ENCODE results near the gene TSSK3. TPM values are rescaled to one million over a fixed set of nuclear protein-coding genes. Genes with fewer than 3 reads are reported as not detected.
A peak's percentile ranks its signal among the peaks of the same experiment; 100 is the strongest.

The TSSK3 gene
- total and polyA plus RNA-seq, 9 of the 15 experiments (the other 6 are each of a cell fraction or from before 2014, with no cell fraction given) = 0.27 to 2.8 (median 1.9) TPM

DNA sequence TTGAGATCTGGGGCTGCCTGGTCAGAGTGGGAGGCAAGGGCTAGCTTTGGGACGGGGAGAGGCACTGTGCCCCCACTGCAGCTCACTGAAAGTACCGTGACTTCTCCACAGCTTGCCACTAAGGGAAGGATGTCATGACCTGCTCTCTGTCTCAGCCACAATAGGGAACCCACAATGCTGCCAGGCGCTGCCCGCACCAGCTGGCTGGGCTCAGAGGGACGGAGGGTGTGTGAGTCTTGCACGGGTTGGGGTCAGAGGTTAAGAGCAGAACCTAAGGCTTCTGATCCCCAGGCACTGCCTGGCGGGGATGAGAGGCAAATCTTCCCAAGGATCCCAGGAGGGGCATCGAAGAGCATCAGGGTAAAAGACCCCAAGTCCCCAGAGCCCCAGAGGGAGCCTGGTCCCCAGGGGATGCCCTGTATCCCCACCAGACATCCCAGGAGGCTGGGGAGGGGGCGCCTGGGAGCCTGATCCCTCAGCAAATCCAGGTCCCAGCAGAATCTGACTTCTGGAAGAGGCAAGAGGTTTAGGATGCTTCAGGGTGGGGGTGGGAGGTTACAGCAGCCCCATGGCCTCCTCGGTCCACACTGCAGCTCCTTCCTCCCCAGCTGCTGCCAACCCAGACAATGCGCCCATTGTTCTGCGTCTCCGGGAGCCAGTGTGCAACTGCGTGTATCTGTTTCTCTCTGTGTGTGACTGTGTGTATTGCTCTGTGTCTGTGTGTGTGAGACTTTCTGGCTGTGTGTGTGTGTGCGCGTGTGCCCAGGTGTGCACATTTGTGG, 24.3 kb upstream of the TSSK3 start:
- peak; percentile 55 for FAIRE-seq

More for the DNA sequence above, 24.3 kb upstream of the TSSK3 start:
- no peak overlapping the region for H3K4me2 ChIP-seq (ENCODE audit: insufficient read depth, low read length)
- H3K79me2 ChIP-seq (ENCODE audit: control insufficient read depth, insufficient read depth, low read length) = peaks cover 27% of the 10 kb centered on the region
- in situ Hi-C loops (cut with MboI) = no loop called here
- WGBS (ENCODE audit: insufficient coverage, low coverage, missing lambda C conversion rate) = 61% methylated on average over 16 of the region's 16 CpGs
- H4K20me1 ChIP-seq (replicated peaks; ENCODE audit: control insufficient read depth, insufficient read depth, low read length) = 0 out of 2 replicates have a peak, but pooled peaks cover 12% of the 10 kb centered on the region
- no TSS peak for BruUV-seq (replicated peaks)
- ATAC-seq = no peak
- H3K9me1 ChIP-seq (ENCODE audit: control insufficient read depth, insufficient read depth, low read length) = peaks cover 4% of the 10 kb centered on the region
- peaks cover 20% of the 10 kb centered on the region for H3K36me3 ChIP-seq (ENCODE audit: control insufficient read depth, insufficient read depth, low read length)
- no peak for DNase-seq (ENCODE audit: extremely low read depth in 1 of 4, low spot score in 3 of 4)
- no peak for TF ChIP-seq MAZ (CRISPR knock-in tag; conservative IDR thresholded peaks at IDR 0.05 in 1 of 2, IDR thresholded peaks at IDR 0.05 in 1 of 2)
- no peak for TF ChIP-seq HDGF (IDR thresholded peaks at IDR 0.05)
- TF ChIP-seq ZFPM2 (CRISPR knock-in tag; IDR thresholded peaks at IDR 0.05) = no peak
- no peak for TF ChIP-seq POU5F1 (IDR thresholded peaks at IDR 0.05; ENCODE audit: borderline replicate concordance, low read depth, low read length, partially characterized antibody)
- no peak for TF ChIP-seq ZNF280B (CRISPR knock-in tag; IDR thresholded peaks at IDR 0.05)
- TF ChIP-seq, protein P1, sequence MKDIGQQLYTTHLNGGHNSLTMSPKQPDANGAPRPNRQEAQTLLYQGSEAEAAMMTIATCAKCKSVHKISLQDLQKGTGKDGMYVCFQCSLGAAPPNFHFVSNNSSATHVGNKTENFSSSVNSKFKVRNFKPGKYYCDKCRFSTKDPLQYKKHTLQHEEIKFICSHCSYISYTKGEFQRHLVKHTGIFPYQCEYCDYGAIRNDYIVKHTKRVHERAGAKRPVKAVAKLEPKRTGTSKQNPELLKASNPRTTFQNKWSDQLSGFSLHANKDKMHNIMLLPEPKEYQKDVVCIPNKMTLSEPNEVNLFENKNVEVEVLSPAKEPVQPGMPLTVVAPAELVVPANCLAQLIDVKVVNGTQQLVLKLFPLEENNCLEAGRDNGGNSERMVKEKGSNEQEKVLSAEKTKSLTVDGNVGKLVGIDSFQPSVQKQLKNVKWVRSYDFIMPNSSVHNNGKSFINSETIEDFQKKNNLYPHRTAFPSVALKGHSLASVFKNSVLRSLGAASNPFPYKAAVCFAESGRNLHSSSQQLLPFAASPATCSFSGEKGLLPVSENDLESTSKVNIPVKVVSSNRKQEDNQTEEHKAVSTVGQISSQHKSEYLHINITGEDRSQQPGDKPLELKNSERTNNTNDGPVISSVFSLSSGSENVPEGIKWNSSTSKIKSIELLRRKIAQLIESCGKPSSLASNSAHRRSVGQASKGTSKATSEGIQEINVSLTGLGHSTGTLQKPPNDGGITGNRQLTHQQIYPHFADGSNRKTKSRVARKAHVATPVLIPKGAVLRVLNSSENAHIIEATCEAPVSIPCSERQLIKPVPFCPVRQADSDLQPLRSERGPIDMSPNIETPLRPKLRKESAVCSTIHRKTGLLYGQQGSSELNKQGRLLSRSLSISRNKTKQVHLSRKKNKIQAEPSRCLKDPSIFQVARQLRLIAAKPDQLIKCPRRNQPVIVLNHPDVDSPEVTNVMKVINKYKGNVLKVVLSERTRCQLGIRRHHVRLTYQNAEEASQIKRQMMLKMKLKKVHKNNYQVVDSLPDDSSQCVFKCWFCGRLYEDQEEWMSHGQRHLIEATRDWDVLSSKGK (CRISPR knock-in tag; IDR thresholded peaks at IDR 0.05) = no peak
- TF ChIP-seq FOXA3 (CRISPR knock-in tag; conservative IDR thresholded peaks at IDR 0.05 in 1 of 2, IDR thresholded peaks at IDR 0.05 in 1 of 2) = no peak
- no peak for TF ChIP-seq HNRNPL (IDR thresholded peaks at IDR 0.05; ENCODE audit: low read depth, low read length)
- ChIA-PET POLR2A (interaction anchor here (1.1 to 3.0 kb wide), 4 partner anchors 9 to 39 kb away, joined by 4 to 59 read pairs (median 8); no protein-coding TSS in a partner anchor), CTCF (ENCODE audit: low intra/inter-chr PET ratio) (no interaction called here)
- H3K4me3 ChIP-seq = no peak overlapping the region
- H2AFZ ChIP-seq (ENCODE audit: low read depth, low read length) = no peak overlapping the region
- peak overlapping the region in 1 of 2 experiments; percentile 49; a peak in 2 of 4 replicates for H3K9ac ChIP-seq (ENCODE audit: insufficient read depth in 1 of 2, low read depth in 2 of 2, low read length in 2 of 2)
- no peaks in the 10 kb centered on the region for H3K27me3 ChIP-seq (ENCODE audit: control insufficient read depth in 2 of 2, insufficient read depth in 2 of 2, low read length in 2 of 2)
- no peaks in the 10 kb centered on the region for H3K9me3 ChIP-seq (replicated peaks; ENCODE audit: control insufficient read depth, insufficient read depth, low read depth, low read length)
- H3K4me1 ChIP-seq (replicated peaks in 1 of 2; ENCODE audit: control insufficient read depth in 2 of 2, insufficient read depth in 2 of 2, low read length in 2 of 2) = peaks cover 25 to 58% of the 10 kb centered on the region in 2 experiments
- intact Hi-C loops (cut with micrococcal nuclease) = loop anchor here (5.0 kb wide), 1 partner anchor 54 kb away; the partner anchor contains the start of gene BSDC1
- H3K27ac ChIP-seq (ENCODE audit: extremely low read depth, low read depth, low read length) = no peak overlapping the region
